Spleen (tissue), 7 donors: ENCODE results near the gene FSTL5.

ENCODE experiments used
- POLR2A ChIP-seq, 3 donors: fragments of 450-650 bp; IDR thresholded peaks; one replicate each; pipeline ENCODE4 v1.5.1; 2017; ENCODE audit warnings: antibody characterized with exemption in 3 of 3, mild to moderate bottlenecking in 1 of 3
- POLR2AphosphoS5 ChIP-seq, 3 donors: sonication (generic); formaldehyde crosslinking; IDR thresholded peaks; one replicate each; pipeline ENCODE4 v1.5.1; 2017; ENCODE audit warnings: antibody characterized with exemption in 3 of 3
- TF ChIP-seq, protein P1 (sequence below), 11 experiments: fragments of 200-600 bp in 7 of 11; fragments of 450-650 bp in 4 of 11; sonication (generic) in 4 of 11; IDR thresholded peaks in 8 of 11; conservative IDR thresholded peaks in 3 of 11; 1 replicate in 7 of 11; 2 replicates in 4 of 11; pipeline versions ENCODE4 v1.4.0 to v1.8.0; 2016 to 2021; ENCODE audit warnings: antibody characterized with exemption in 11 of 11, inconsistent platforms in 4 of 11, mild to moderate bottlenecking in 1 of 11
- donor health status: DM: no; HTN: no; CAD: no; lungs with moderate emphysema.
- donor health status: DM: no; HTN: no; CAD: no.
- donor health status: DM: no; HTN: no; CAD: no.

DNA sequence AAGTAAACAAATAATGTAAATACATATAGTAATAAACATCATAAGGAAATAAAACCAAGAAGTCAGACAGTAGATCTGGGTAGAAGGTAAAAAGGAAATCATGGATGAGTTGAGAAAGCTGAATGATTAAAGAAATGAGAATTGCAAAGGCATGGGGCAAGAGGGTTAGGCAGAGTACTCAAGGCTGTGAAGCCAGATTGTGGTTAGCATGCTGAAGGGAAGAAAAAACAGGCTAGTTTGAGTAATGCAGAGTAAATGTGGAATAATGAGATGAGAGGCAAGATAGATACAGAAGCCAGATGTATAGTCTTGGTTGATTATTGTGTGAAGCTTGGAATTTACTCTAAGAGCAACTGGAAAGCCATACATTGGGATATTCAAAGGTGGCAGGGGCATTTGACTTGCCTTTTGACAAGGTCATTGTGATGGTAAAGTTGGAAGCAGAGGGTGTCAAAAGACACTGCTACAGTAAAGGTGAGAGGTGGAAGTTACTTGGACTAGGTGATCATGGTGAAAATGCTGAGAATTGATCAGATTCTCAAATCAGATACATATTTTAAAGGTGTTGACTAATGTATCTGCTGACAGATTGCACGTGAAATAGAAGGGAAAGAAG is 307.0 kb downstream of the FSTL5 start:
- TF ChIP-seq, protein P1, sequence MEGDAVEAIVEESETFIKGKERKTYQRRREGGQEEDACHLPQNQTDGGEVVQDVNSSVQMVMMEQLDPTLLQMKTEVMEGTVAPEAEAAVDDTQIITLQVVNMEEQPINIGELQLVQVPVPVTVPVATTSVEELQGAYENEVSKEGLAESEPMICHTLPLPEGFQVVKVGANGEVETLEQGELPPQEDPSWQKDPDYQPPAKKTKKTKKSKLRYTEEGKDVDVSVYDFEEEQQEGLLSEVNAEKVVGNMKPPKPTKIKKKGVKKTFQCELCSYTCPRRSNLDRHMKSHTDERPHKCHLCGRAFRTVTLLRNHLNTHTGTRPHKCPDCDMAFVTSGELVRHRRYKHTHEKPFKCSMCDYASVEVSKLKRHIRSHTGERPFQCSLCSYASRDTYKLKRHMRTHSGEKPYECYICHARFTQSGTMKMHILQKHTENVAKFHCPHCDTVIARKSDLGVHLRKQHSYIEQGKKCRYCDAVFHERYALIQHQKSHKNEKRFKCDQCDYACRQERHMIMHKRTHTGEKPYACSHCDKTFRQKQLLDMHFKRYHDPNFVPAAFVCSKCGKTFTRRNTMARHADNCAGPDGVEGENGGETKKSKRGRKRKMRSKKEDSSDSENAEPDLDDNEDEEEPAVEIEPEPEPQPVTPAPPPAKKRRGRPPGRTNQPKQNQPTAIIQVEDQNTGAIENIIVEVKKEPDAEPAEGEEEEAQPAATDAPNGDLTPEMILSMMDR (IDR thresholded peaks at IDR 0.05 in 8 of 11, conservative IDR thresholded peaks at IDR 0.05 in 3 of 11), result no peak
- TF ChIP-seq POLR2AphosphoS5 (IDR thresholded peaks at IDR 0.05) (no peak), POLR2A (IDR thresholded peaks at IDR 0.05) (no peak)
